Peyer's patch (tissue), 4 donors: ENCODE data around the gene PELI1. TPM values are rescaled to one million over a fixed set of nuclear protein-coding genes. Genes with fewer than 3 reads are reported as not detected.
"Not testable (repeated sequence)": the region's sequence is repeated elsewhere in the genome, so short reads cannot be mapped to it uniquely, and the experiment has no call there.

ENCODE experiments used
- DNase-seq, 3 donors: peaks; one replicate each; pipeline ENCODE4 v3.0.0-alpha.2; 2017 to 2019
- H3K27ac ChIP-seq, 4 donors: fragments of 200-600 bp; sonication (generic); one replicate each; pipeline ENCODE4 v1.5.1; 2016 to 2019
- H3K27me3 ChIP-seq, 2 donors: fragments of 200-600 bp; sonication (generic); one replicate each; pipeline ENCODE4 v1.5.1; 2019
- H3K36me3 ChIP-seq, 3 donors: fragments of 200-600 bp; sonication (generic); one replicate each; pipeline ENCODE4 v1.5.1; 2016 to 2019
- H3K4me1 ChIP-seq, 4 donors: fragments of 200-600 bp; sonication (generic); one replicate each; pipeline ENCODE4 v1.5.1; 2016 to 2019
- H3K4me3 ChIP-seq, 4 donors: fragments of 200-600 bp; sonication (generic); 1 replicate in 3 of 4; 2 replicates in 1 of 4; pipeline ENCODE4 v1.5.1; 2016 to 2019; ENCODE audit warnings: mild to moderate bottlenecking in 1 of 4
- H3K9me3 ChIP-seq, 4 donors: fragments of 200-600 bp; sonication (generic); one replicate each; pipeline ENCODE4 v1.5.1; 2016 to 2019; ENCODE audit warnings: mild to moderate bottlenecking in 1 of 4
- POLR2A ChIP-seq, 2 donors: fragments of 450-650 bp; IDR thresholded peaks; one replicate each; pipeline ENCODE4 v1.5.1; 2017; ENCODE audit warnings: antibody characterized with exemption in 2 of 2, mild to moderate bottlenecking in 2 of 2, moderate library complexity in 2 of 2
- total RNA-seq, 4 donors: library from RNA; depleted of rRNA; stranded (reverse); fragments of >200 nt; gene quantifications; one replicate each; pipeline ENCODE4 v1.1.0, GENCODE V29; 2016
- TF ChIP-seq, protein P1 (sequence below), 6 experiments: fragments of 450-650 bp in 4 of 6; fragments of 200-600 bp in 2 of 6; sonication (generic) in 1 of 6; IDR thresholded peaks; one replicate each; pipeline ENCODE4 v1.5.1; 2017 to 2019; ENCODE audit warnings: antibody characterized with exemption in 6 of 6, mild to moderate bottlenecking in 3 of 6, moderate library complexity in 1 of 6

Gene PELI1
- total RNA-seq, 4 donors from 2014 or later: 22.3 to 45.7 (median 40.2) TPM

- H3K27ac ChIP-seq: peak overlapping the region in 2 of 4 donors; percentile 70 to 79
- peaks cover 0 to 58% (median 0%) of the 10 kb centered on the region in 4 donors for H3K4me1 ChIP-seq
- no peak for DNase-seq
- H3K27me3 ChIP-seq: no peaks in the 10 kb centered on the region
- TF ChIP-seq, protein P1, sequence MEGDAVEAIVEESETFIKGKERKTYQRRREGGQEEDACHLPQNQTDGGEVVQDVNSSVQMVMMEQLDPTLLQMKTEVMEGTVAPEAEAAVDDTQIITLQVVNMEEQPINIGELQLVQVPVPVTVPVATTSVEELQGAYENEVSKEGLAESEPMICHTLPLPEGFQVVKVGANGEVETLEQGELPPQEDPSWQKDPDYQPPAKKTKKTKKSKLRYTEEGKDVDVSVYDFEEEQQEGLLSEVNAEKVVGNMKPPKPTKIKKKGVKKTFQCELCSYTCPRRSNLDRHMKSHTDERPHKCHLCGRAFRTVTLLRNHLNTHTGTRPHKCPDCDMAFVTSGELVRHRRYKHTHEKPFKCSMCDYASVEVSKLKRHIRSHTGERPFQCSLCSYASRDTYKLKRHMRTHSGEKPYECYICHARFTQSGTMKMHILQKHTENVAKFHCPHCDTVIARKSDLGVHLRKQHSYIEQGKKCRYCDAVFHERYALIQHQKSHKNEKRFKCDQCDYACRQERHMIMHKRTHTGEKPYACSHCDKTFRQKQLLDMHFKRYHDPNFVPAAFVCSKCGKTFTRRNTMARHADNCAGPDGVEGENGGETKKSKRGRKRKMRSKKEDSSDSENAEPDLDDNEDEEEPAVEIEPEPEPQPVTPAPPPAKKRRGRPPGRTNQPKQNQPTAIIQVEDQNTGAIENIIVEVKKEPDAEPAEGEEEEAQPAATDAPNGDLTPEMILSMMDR (IDR thresholded peaks at IDR 0.05): no peak
- TF ChIP-seq POLR2A (IDR thresholded peaks at IDR 0.05): no peak
- no peak overlapping the region for H3K4me3 ChIP-seq
- peaks cover 0 to 36% (median 0%) of the 10 kb centered on the region in 3 donors for H3K36me3 ChIP-seq
- no peaks in the 10 kb centered on the region for H3K9me3 ChIP-seq
These were observed 39.3 kb downstream of the PELI1 start for GRCh38 chr2:64104933-64105332.

- Histone ChIP-seq H3K27ac (peak overlapping the region in 1 of 4 donors; percentile 12), H3K4me1 (peaks cover 0 to 37% (median 0%) of the 10 kb centered on the region in 4 donors), H3K36me3 (peaks cover 0 to 55% (median 0%) of the 10 kb centered on the region in 3 donors)
- not testable (repeated sequence) for DNase-seq, H3K27me3 ChIP-seq, H3K4me3 ChIP-seq, H3K9me3 ChIP-seq
These were observed 41.5 kb downstream of the PELI1 start for GRCh38 chr2:64102736-64103135.

DNA sequence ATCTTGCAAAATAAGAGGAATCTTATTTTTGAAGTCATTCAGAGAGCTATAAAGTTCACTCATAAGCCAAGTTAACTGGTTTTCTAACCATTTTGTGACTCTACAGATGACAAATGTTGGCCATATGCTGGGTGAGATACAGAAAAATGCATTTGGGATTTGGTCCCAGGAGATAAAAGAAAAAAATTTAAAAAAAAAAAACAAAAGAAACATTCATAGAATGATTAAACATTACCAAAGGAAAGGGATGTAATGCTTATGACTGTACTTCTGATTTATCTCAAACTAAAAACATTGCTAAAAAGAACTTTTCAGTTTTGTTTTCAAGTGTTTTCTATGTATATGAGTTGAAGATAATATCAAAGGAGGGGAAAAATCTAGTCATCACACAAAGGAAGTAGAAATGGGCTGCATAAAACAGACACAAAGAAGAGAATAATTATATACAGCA, 43.1 kb downstream of the PELI1 start:
- TF ChIP-seq, protein P1 (IDR thresholded peaks at IDR 0.05): no peak
- TF ChIP-seq POLR2A (IDR thresholded peaks at IDR 0.05): no peak
- Histone ChIP-seq H3K36me3 (peaks cover 0 to 62% (median 0%) of the 10 kb centered on the region in 3 donors), H3K4me3 (no peak overlapping the region), H3K27ac (peak overlapping the region in 1 of 4 donors; percentile 12), H3K9me3 (no peaks in the 10 kb centered on the region), H3K4me1 (peaks cover 0 to 21% (median 0%) of the 10 kb centered on the region in 4 donors), H3K27me3 (no peaks in the 10 kb centered on the region)
- no peak for DNase-seq

- H3K9me3 ChIP-seq: not testable (repeated sequence)
These were observed 43.6 kb downstream of the PELI1 start for GRCh38 chr2:64100584-64100983.

GRCh38 chr2:64094663-64095382, 49.4 kb downstream of the PELI1 start:
- DNase-seq: no peak
- TF ChIP-seq POLR2A (IDR thresholded peaks at IDR 0.05): no peak
- TF ChIP-seq, protein P1 (IDR thresholded peaks at IDR 0.05): no peak
- Histone ChIP-seq H3K4me3 (no peak overlapping the region), H3K36me3 (peaks cover 0 to 81% (median 3%) of the 10 kb centered on the region in 3 donors), H3K9me3 (no peaks in the 10 kb centered on the region), H3K27ac (no peak overlapping the region), H3K4me1 (no peaks in the 10 kb centered on the region), H3K27me3 (no peaks in the 10 kb centered on the region)

More at GRCh38 chr2:64100584-64100983, 43.6 kb downstream of the PELI1 start:
- H3K27me3 ChIP-seq, H3K4me3 ChIP-seq, DNase-seq: not testable (repeated sequence)
- H3K4me1 ChIP-seq: peaks cover 0 to 16% (median 0%) of the 10 kb centered on the region in 4 donors
- peaks cover 0 to 68% (median 0%) of the 10 kb centered on the region in 3 donors for H3K36me3 ChIP-seq
- H3K27ac ChIP-seq: peak overlapping the region in 1 of 4 donors; percentile 12

DNA sequence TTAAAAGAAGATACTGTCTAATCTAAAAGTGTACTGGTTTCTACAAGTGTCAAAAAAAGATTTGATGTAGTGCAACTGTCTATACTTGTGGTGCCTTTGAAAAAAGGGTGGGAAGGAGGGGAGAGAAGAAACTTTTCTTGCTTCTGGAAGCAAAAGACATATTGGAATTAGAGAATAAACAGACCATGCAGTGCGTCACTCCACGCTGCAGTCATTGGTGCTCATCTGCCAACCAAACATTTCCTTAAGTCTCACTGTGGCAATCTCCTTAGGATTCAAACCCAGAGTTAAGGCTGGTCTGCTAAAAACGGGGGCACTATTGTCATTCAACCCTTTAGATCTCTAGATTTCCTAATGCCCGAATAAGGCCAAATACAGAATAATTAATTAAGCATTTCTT, 50.9 kb downstream of the PELI1 start:
- no peak for TF ChIP-seq POLR2A (IDR thresholded peaks at IDR 0.05)
- no peaks in the 10 kb centered on the region for H3K4me1 ChIP-seq
- H3K27ac ChIP-seq: no peak overlapping the region
- no peak for DNase-seq
- H3K36me3 ChIP-seq: peaks cover 0 to 66% (median 3%) of the 10 kb centered on the region in 3 donors
- H3K9me3 ChIP-seq: no peaks in the 10 kb centered on the region
- no peak overlapping the region for H3K4me3 ChIP-seq
- H3K27me3 ChIP-seq: no peaks in the 10 kb centered on the region

- peaks cover 0 to 58% (median 3%) of the 10 kb centered on the region in 3 donors for H3K36me3 ChIP-seq
- H3K27me3 ChIP-seq: no peaks in the 10 kb centered on the region
- no peaks in the 10 kb centered on the region for H3K9me3 ChIP-seq
- peak overlapping the region in 1 of 4 donors; percentile 33 for H3K27ac ChIP-seq
- TF ChIP-seq POLR2A (IDR thresholded peaks at IDR 0.05): no peak
- TF ChIP-seq, protein P1 (IDR thresholded peaks at IDR 0.05): no peak
- no peaks in the 10 kb centered on the region for H3K4me1 ChIP-seq
- no peak overlapping the region for H3K4me3 ChIP-seq
- DNase-seq: no peak
These were observed 51.7 kb downstream of the PELI1 start for GRCh38 chr2:64092502-64092901.
